Fibroblast of peridontal ligament (primary cell): Measurements from ENCODE around the gene CLEC12A.
"Not testable (repeated sequence)": the region's sequence is repeated elsewhere in the genome, so short reads cannot be mapped to it uniquely, and the experiment has no call there.

ENCODE experiments used
- DNase-seq: peaks from one replicate; pipeline ENCODE4 v3.0.0-alpha.2; 2010; ENCODE audit errors: extremely low read depth

CLEC12A gene

GRCh38 chr12:9971181-9971580, at the start of gene CLEC12A:
Gene CLEC12A (plus strand): TSS chr12:9971409. CDS start chr12:9971597, 188 bp downstream.
- DNase-seq = no peak

GRCh38 chr12:9922429-9922828, 48.8 kb upstream of the CLEC12A start:
- no peak for DNase-seq

GRCh38 chr12:9925705-9926393, 45.4 kb upstream of the CLEC12A start:
- peak; percentile 64 for DNase-seq

GRCh38 chr12:9926876-9927275, 44.3 kb upstream of the CLEC12A start:
- DNase-seq = no peak

GRCh38 chr12:9928607-9929006, 42.6 kb upstream of the CLEC12A start:
- no peak for DNase-seq

DNA sequence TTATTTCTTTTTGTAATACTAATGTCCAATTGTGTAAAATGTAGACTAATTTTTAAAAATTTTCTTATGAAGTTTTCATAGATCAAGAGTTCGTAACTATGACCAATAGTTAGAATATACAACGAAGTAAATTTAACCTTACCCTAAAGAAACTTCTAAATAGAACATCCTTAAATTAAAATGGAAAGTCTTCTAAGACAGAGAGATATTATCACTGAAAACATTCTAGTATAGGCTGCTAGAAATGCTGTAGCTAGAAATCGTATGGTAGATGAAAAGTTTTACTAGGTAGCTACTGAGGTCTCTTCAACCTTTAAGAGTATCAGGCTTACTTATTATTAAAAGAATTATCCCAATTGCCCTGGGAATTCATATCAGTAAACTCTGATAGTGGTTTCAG, 40.0 kb upstream of the CLEC12A start:
- no peak for DNase-seq

DNA sequence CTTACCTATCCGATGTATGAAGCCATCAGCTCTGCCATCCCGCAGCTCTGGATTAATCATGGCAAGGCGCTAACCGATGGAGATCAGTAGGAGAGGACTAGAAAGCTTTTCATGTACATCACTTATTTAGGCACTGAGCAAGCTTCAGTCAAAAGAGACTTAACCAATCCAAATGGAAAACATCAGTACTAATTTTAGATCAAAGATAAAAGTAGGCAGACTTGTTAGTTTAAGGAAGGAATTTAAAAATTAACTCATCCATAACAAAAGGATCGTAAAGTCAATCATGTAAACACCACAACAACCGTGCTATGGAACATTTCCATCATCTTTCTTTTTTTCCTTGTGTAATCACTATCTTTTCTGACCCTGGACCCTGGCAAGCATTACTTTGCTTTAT, 38.9 kb upstream of the CLEC12A start, which contains the start of gene CLEC2A:
CLEC2A (minus strand) TSS at position 101 of the 400 bp plus-strand sequence; CDS start at position 60, 41 bp downstream.
- no peak for DNase-seq

- no peak for DNase-seq
Measured at GRCh38 chr12:9933958-9934357, 37.3 kb upstream of the CLEC12A start.

- no peak for DNase-seq
Measured at GRCh38 chr12:9935026-9935425, 36.2 kb upstream of the CLEC12A start.

- DNase-seq = no peak
Measured at GRCh38 chr12:9936591-9936990, 34.6 kb upstream of the CLEC12A start.

GRCh38 chr12:9940375-9940774, 30.8 kb upstream of the CLEC12A start:
- no peak for DNase-seq

DNA sequence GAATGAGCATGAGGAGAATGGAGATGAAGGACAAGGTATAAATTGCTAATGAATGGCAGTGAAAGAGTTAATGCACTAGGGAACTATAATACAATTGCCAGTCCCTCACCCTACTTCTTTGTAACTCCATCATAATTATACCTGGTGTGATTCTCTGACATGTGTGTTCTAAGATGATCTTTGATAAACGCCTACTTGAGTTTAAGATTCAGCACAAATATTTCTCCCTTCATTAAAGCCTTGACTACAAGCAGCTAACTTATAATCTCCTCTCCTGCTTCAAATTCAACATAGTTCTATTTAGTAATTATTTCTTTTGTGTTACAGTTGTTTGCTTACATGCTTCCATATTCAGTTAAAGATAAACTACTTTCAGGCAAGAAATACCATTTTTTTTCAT, 29.4 kb upstream of the CLEC12A start:
- no peak for DNase-seq

GRCh38 chr12:9943240-9943639, 28.0 kb upstream of the CLEC12A start:
- DNase-seq = no peak

- no peak for DNase-seq
Measured at GRCh38 chr12:9944391-9944790, 26.8 kb upstream of the CLEC12A start.

DNA sequence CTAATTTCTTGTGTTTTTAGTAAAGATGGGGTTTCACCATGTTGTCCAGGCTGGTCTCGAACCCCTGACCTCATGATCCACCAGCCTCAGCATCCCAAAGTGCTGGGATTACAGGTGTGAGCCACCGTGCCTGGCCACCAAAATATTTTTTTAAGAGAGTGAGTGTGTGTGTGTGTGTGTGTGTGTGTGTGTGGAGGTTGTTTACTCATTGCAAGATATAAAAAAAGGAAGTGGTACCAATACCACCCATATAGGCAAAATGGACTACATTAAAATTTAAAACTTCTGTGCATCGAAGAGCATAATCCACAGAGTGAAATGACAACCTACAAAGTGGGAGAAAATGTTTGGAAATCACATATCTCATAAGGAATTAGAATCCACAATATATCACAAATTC, 23.5 kb upstream of the CLEC12A start:
- DNase-seq = no peak

- DNase-seq = no peak
Measured at GRCh38 chr12:9948606-9949296, 22.5 kb upstream of the CLEC12A start.

DNA sequence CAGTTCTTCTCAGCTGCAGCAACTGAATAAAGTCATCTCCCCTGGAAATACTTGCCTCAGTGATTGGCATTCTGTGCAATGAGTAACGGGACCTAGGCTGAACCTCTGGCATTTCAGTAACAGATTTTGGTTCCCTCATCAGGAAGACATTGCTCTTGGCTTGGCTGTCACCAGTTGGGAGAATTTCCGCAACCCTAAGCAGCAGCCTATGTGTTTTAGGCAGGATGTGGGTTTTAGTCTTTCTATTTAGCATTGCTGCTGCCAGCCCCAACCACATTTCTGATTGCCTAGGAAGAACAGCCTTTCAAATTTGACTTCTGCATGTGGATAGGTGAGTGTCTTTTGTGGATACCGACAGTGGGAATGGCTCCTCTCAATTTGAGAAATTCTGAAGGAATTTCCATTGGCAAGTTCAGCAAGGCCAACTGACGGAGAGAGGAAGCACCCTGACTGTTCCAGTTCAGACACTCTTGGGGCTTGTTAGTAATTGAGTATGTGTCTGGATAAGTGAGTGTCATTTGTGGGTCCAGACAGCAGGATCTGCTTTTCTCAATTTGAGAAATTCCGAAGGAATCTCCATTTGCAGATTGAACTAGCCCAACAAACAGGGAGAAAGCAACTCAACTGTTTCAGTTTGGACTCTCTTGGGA, 20.1 kb upstream of the CLEC12A start:
- DNase-seq = no peak

- not testable (repeated sequence) for DNase-seq
Measured at GRCh38 chr12:9952954-9953729, 18.1 kb upstream of the CLEC12A start.

DNA sequence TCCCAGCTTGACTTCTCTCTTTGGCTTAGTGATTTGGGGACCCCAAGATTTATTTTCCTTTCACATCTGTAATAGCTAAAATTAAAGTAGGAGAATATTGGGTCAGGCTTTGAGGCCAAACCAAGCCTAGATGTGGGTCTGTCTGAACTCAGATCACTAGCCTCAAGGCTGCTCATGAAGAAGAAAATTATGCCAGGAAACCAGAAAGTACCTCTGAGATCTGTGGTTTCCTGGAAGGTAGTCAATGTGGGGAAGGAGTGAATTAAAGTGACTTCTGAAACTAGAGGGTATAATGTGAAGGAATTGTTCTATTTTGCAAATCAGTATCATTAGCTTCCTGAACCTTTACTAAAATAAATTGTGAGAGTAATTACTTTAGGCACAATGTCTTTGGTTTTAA, 13.4 kb upstream of the CLEC12A start:
- no peak for DNase-seq

DNA sequence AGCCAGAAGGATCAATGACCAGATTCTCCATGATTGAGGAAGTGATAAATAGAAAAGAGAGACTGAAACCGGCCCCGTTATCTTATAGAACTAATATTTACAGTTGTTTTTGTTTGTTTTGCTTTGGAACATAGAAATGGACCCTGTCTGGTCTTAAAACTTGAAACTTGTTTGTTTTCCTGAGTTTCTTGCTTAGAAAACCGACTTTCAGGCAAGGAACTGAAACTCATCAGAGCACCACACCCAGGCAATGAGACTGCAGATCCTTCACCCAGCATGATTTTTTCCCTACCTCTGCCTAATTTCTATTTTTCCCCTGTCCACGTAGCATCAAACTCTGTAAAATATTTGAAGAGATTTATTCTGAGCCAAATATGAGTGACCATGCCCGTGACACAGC, 10.6 kb upstream of the CLEC12A start:
- DNase-seq = no peak

DNA sequence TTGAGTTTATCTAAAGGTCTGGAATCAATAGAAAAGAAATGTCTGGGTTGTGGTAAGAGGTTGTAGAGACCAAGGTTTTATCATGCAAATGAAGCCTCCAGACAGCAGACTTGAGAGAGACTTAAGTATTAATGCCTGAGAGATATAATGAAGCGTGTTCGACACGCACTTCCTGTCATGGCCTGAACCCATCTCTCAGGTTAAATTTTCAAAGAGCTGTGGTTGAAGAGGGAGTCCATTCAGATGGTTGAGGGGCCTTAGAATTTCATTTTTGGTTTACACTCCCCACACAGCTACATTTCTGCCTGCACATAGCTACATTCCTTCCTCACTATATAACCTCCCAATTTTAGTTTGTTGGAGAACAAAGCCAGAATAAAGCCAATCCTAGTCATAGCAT, 10.1 kb upstream of the CLEC12A start:
- no peak for DNase-seq

DNA sequence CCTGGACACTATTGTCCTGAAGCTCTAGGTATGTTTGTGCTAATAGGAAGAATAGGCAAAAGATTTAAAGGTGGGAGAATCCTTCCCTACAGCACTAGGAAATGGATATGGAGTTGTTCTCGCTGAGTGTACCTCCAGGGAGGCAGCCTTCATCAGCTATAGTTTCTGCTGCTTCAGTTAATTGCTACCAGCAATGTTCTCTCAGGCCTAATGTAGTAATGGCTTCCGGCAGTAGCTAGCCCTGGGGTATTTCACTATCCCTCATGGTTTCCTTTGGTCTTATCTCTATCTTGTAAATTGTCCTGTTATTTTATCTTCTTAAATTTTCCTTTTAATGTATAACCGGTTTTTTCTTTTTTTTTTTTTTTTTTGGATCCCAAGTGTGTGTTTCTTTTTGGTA, 9.3 kb upstream of the CLEC12A start:
- no peak for DNase-seq
